ENCODE results near the gene SYNPO. TPM values are rescaled to one million over a fixed set of nuclear protein-coding genes. Genes with fewer than 3 reads are reported as not detected.
A peak's percentile ranks its signal among the peaks of the same experiment; 100 is the strongest.

The SYNPO gene, protein sequence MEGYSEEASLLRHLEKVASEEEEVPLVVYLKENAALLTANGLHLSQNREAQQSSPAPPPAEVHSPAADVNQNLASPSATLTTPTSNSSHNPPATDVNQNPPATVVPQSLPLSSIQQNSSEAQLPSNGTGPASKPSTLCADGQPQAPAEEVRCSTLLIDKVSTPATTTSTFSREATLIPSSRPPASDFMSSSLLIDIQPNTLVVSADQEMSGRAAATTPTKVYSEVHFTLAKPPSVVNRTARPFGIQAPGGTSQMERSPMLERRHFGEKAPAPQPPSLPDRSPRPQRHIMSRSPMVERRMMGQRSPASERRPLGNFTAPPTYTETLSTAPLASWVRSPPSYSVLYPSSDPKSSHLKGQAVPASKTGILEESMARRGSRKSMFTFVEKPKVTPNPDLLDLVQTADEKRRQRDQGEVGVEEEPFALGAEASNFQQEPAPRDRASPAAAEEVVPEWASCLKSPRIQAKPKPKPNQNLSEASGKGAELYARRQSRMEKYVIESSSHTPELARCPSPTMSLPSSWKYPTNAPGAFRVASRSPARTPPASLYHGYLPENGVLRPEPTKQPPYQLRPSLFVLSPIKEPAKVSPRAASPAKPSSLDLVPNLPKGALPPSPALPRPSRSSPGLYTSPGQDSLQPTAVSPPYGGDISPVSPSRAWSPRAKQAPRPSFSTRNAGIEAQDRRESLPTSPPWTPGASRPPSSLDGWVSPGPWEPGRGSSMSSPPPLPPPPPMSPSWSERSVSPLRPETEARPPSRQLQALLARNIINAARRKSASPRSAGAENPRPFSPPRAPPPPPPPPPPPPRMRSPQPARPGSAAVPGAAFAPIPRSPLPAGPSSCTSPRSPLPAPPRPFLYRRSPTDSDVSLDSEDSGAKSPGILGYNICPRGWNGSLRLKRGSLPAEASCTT
- 100 to 1,000 TPM in 1 of 2 donors, 10 to 100 TPM in 1; 80.4 to 114 TPM for total RNA-seq
- 10 to 100 TPM; 22.0 to 31.6 (median 26.6) TPM for polyA plus RNA-seq (ENCODE audit: insufficient read length in 6 of 6)
- long read RNA-seq, donor 1, full-length matches to known transcripts: 15 of 50 reads
- long read RNA-seq, donor 1, partial matches to known transcripts: 19 of 50 reads
- long read RNA-seq, donor 1, other reads (novel, unspliced or antisense): 16 of 50 reads
- long read RNA-seq, donor 2, full-length matches to known transcripts: 7 of 17 reads
- long read RNA-seq, donor 2, partial matches to known transcripts: 0 of 17 reads
- long read RNA-seq, donor 2, other reads (novel, unspliced or antisense): 10 of 17 reads
- long read RNA-seq, donor 3, full-length matches to known transcripts: 4 of 9 reads
- long read RNA-seq, donor 3, partial matches to known transcripts: 5 of 9 reads
- long read RNA-seq, donor 3, other reads (novel, unspliced or antisense): 0 of 9 reads
- long read RNA-seq, donor 4, partial matches to known transcripts: 0 of 7 reads
- long read RNA-seq, donor 4, other reads (novel, unspliced or antisense): 7 of 7 reads
- long read RNA-seq, donor 5, full-length matches to known transcripts: 9 of 36 reads
- long read RNA-seq, donor 5, partial matches to known transcripts: 17 of 36 reads
- long read RNA-seq, donor 5, other reads (novel, unspliced or antisense): 10 of 36 reads
- long read RNA-seq, donor 6, full-length matches to known transcripts: 3 of 10 reads
- long read RNA-seq, donor 6, partial matches to known transcripts: 7 of 10 reads
- long read RNA-seq, donor 6, other reads (novel, unspliced or antisense): 0 of 10 reads
- long read RNA-seq, donor 7, full-length matches to known transcripts: 2 of 2 reads
- long read RNA-seq, donor 7, partial matches to known transcripts: 0 of 2 reads
- long read RNA-seq, donor 7, other reads (novel, unspliced or antisense): 0 of 2 reads
- long read RNA-seq, donor 8, full-length matches to known transcripts: 15 of 40 reads
- long read RNA-seq, donor 8, partial matches to known transcripts: 15 of 40 reads
- long read RNA-seq, donor 8, other reads (novel, unspliced or antisense): 10 of 40 reads
- long read RNA-seq, donor 9: 0 reads
- long read RNA-seq, donor 10, partial matches to known transcripts: 0 of 2 reads
- long read RNA-seq, donor 10, other reads (novel, unspliced or antisense): 2 of 2 reads
- long read RNA-seq, donor 11, full-length matches to known transcripts: 4 of 11 reads
- long read RNA-seq, donor 11, partial matches to known transcripts: 7 of 11 reads
- long read RNA-seq, donor 11, other reads (novel, unspliced or antisense): 0 of 11 reads
- long read RNA-seq, donor 12, full-length matches to known transcripts: 7 of 7 reads
- long read RNA-seq, donor 12, partial matches to known transcripts: 0 of 7 reads
- long read RNA-seq, donor 12, other reads (novel, unspliced or antisense): 0 of 7 reads

DNA sequence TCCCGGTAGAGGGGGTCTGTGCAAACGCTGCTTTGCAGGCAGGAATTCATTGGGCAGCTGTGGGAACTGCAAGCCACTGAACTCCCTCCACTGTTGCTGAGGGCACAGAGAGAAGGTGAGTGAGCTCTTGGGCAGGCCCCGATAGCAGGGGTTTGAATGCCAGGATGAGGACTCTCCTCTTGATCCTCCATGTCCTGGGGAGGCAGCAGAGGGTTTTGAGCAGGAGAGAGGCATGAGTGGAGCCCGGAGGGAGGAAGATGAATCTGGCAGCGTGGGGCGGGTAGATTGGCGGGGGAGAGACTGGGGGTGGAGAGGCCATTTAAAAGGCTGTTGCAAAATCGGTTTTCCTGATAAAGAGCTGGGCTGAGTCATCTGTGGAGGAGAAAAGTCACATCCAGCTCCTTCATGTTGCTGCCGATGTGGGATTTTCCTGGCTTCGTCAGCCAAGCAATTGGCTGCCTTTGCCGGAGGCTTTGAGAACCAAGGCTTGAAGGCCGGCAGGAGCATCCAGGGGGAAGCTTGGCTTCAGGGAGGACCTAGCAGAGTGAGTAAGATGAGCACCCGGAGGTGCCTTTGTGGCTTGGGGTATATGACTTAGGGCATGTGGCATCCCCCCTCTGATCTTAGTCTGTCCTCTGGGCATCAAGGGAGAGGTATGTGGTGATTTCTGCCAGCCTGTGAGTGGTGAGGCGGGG is at the start of gene SYNPO:
Gene SYNPO, plus strand, starts transcription at position 350 of the 695 bp plus-strand sequence. CDS start 7,616 bp downstream, outside the sequence.
- H3K36me3 ChIP-seq: no peaks in the 10 kb centered on the region
- TF ChIP-seq, protein P1, sequence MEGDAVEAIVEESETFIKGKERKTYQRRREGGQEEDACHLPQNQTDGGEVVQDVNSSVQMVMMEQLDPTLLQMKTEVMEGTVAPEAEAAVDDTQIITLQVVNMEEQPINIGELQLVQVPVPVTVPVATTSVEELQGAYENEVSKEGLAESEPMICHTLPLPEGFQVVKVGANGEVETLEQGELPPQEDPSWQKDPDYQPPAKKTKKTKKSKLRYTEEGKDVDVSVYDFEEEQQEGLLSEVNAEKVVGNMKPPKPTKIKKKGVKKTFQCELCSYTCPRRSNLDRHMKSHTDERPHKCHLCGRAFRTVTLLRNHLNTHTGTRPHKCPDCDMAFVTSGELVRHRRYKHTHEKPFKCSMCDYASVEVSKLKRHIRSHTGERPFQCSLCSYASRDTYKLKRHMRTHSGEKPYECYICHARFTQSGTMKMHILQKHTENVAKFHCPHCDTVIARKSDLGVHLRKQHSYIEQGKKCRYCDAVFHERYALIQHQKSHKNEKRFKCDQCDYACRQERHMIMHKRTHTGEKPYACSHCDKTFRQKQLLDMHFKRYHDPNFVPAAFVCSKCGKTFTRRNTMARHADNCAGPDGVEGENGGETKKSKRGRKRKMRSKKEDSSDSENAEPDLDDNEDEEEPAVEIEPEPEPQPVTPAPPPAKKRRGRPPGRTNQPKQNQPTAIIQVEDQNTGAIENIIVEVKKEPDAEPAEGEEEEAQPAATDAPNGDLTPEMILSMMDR (IDR thresholded peaks at IDR 0.05): no peak
- H3K9me3 ChIP-seq: no peaks in the 10 kb centered on the region
- no peaks in the 10 kb centered on the region for H3K27me3 ChIP-seq
- peaks cover 67 to 97% of the 10 kb centered on the region in 2 donors for H3K4me1 ChIP-seq
- ATAC-seq: peak; percentile 49
- DNase-seq: peak in 3 of 4 donors; percentile 74 to 88 (median 77)
- peak within 1 kb of the TSS; percentile 16 to 32 for H3K4me3 ChIP-seq
- peak within 1 kb of the TSS; percentile 74 to 88 for H3K27ac ChIP-seq
- intact Hi-C loops (cut with DNase I): loop anchor here in 1 of 2 donors (10.0 kb wide), 1 partner anchor 66 kb away; no protein-coding TSS in a partner anchor

DNA sequence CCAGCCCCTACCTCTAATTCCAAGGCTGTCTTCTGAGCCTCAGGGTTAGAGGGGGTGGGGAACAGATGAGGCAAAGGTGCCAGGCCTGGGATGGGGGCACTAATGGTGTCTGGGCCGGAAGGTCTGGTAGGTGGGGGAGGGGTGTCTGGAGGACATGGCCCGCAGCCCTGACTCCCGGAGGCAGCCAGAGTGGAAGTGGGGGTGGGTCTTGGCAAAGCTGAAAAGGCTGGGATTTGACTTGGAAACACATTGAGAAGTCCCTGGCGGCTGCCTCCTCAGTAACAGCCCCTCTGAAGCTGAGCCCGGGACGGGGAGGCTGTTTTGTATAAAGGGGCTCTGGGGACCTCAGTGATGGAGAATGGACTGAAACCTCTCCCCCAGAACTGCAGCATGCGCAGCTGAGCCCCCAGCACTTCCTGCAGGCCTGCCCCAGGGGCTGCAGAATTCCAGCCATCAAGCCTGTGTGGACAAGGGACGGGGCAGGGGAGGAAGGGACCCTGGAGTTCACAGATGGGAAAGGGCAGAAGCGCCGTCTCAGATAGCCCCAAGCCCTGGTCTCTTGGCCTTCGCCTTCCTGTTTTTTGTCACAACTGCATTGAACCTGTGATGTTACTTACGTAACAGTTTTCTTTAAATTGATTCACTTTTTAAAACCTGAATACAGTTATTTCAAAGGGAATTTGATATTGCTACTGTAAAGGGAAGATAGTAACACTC is 49.3 kb upstream of the SYNPO start:
- DNase-seq: peak in 3 of 4 donors; percentile 38 to 92 (median 80)
- H3K36me3 ChIP-seq: no peaks in the 10 kb centered on the region
- no peak overlapping the region for H3K4me3 ChIP-seq
- no peaks in the 10 kb centered on the region for H3K9me3 ChIP-seq
- intact Hi-C loops (cut with DNase I): no loop called here
- TF ChIP-seq, protein P1 (IDR thresholded peaks at IDR 0.05): no peak
- H3K27ac ChIP-seq: peak overlapping the region in 1 of 2 donors; percentile 67
- ATAC-seq: peak; percentile 47
- no peaks in the 10 kb centered on the region for H3K27me3 ChIP-seq
- H3K4me1 ChIP-seq: peaks cover 25 to 26% of the 10 kb centered on the region in 2 donors

DNA sequence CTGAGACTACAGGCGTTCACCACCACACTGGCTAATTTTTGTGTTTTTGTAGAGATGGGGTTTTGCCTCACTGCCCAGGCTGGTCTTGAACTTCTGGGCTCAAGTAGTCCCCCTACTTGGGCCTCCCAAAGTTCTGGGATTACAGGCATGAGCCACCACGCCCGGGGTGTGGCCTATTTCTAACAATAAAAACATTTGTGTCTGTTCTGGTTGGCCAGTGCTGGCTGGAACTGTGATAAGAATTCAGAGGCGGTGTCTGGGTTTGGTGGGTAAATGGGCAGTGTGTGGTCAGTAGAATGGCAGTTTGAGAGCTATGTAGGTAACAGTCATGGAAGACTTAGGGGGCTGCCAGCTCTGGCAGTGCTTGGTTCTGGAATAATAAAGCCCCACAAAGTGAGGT is 46.9 kb upstream of the SYNPO start:
- TF ChIP-seq, protein P1 (IDR thresholded peaks at IDR 0.05): no peak
- Histone ChIP-seq H3K4me1 (peaks cover 26 to 32% of the 10 kb centered on the region in 2 donors), H3K36me3 (no peaks in the 10 kb centered on the region), H3K4me3 (no peak overlapping the region), H3K27ac (peak overlapping the region in 1 of 2 donors; percentile 26), H3K27me3 (no peaks in the 10 kb centered on the region), H3K9me3 (no peaks in the 10 kb centered on the region)
- no peak for DNase-seq
- no peak for ATAC-seq
- intact Hi-C loops (cut with DNase I): no loop called here

Measured in left lung (tissue), 14 donors.